Lower leg skin (tissue), 4 donors: ENCODE results near the gene CNKSR3. TPM values are rescaled to one million over a fixed set of nuclear protein-coding genes. Genes with fewer than 3 reads are reported as not detected.
A peak's percentile ranks its signal among the peaks of the same experiment; 100 is the strongest.

Source experiments
- DNase-seq, 2 donors: peaks; one replicate each; pipeline ENCODE4 v3.0.0-alpha.2; 2019; ENCODE audit warnings: low spot score in 2 of 2
- H3K4me3 ChIP-seq: fragments of 200-600 bp; sonication (generic); 2 replicates; pipeline ENCODE4 v1.5.1; 2017; ENCODE audit warnings: mild to moderate bottlenecking, low read depth; ENCODE audit not compliant: poor library complexity, severe bottlenecking
- POLR2A ChIP-seq, 2 donors: fragments of 450-650 bp; IDR thresholded peaks; one replicate each; pipeline ENCODE4 v1.6.1; 2016 to 2017; ENCODE audit warnings: antibody characterized with exemption in 2 of 2, mild to moderate bottlenecking in 1 of 2, moderate library complexity in 1 of 2
- WGBS, 2 donors: methylation state at CpG; one replicate each; pipeline ENCODE4 v1.1.5; 2018; 5-methylcytosine and 5-hydroxymethylcytosine counted together
- intact Hi-C: fragments of 100-400 bp; cut with DNase I; formaldehyde crosslinking; loops from one replicate; pipeline ENCODE4 v1.15.0; 2023; ENCODE audit warnings: low total_unique reads
- total RNA-seq, 4 donors: library from RNA; depleted of rRNA; stranded (reverse); fragments of >200 nt; gene quantifications; one replicate each; pipeline ENCODE4 v1.1.0, GENCODE V29; 2016
- TF ChIP-seq, protein P1 (sequence below), 3 donors: fragments of 450-650 bp; IDR thresholded peaks; one replicate each; pipeline ENCODE4 v1.5.1; 2016; ENCODE audit warnings: antibody characterized with exemption in 3 of 3, mild to moderate bottlenecking in 3 of 3, moderate library complexity in 2 of 3

CNKSR3 gene
- total RNA-seq, 4 donors from 2014 or later: 8.8 to 11.1 (median 9.4) TPM

DNA sequence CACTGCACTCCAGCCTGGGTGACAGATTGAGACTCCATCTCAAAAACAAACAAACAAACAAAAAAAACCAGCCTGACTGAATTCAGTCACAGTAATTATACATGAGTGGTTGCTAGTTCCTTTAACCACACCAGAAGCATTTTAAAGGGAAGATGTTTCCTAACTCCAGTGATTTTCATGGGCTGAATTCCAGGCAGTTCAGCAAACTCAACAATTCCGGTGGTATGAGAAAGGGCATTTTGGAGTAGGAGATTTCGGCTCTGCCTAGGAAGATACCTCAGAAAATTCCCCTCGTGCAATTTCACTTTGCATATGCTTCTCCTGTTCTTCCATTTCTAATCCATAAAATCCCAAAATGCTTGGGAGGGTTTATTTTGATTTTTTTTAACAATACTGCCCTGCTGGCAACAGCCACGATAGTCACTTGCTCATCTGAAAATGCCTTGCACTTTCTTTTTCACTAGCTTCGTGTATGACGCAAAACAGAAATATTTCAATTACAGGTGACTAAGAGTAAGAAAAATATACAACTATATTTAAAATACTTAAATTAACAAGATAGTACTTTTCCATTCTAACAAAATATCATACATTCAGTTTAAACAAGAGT is 105.6 kb downstream of the CNKSR3 start:
- intact Hi-C loops: no loop called here
- no peak overlapping the region for H3K4me3 ChIP-seq
- WGBS, 2 donors: 78 to 85% methylated on average over 6 of the region's 6 CpGs
- no peak for TF ChIP-seq POLR2A (IDR thresholded peaks at IDR 0.05)
- TF ChIP-seq, protein P1, sequence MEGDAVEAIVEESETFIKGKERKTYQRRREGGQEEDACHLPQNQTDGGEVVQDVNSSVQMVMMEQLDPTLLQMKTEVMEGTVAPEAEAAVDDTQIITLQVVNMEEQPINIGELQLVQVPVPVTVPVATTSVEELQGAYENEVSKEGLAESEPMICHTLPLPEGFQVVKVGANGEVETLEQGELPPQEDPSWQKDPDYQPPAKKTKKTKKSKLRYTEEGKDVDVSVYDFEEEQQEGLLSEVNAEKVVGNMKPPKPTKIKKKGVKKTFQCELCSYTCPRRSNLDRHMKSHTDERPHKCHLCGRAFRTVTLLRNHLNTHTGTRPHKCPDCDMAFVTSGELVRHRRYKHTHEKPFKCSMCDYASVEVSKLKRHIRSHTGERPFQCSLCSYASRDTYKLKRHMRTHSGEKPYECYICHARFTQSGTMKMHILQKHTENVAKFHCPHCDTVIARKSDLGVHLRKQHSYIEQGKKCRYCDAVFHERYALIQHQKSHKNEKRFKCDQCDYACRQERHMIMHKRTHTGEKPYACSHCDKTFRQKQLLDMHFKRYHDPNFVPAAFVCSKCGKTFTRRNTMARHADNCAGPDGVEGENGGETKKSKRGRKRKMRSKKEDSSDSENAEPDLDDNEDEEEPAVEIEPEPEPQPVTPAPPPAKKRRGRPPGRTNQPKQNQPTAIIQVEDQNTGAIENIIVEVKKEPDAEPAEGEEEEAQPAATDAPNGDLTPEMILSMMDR (IDR thresholded peaks at IDR 0.05): no peak
- DNase-seq: no peak

DNA sequence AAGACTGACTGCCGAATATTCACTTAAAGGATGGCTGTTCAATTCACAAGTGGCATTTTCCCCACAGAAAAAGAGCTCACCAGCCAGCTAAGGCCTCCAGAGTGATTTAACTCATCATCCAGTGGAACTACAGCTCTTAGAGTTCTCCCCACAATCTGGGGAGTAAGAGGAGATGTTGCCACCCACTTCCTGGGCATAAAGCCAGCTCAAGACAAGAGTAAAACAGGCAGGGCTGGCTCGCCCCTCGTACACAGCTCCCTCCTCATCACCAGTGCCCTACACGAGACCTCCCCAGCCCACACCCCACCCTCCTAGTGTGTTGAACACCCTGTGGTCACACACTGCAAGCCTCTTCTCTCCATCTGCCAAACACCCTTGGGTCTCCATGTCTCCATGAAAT is 106.7 kb downstream of the CNKSR3 start:
- H3K4me3 ChIP-seq: no peak overlapping the region
- TF ChIP-seq, protein P1 (IDR thresholded peaks at IDR 0.05): no peak
- no peak for TF ChIP-seq POLR2A (IDR thresholded peaks at IDR 0.05)
- intact Hi-C loops: no loop called here
- WGBS, 2 donors: 40 to 44% methylated on average over 4 of the region's 4 CpGs
- DNase-seq: peak in 1 of 2 donors; percentile 62

DNA sequence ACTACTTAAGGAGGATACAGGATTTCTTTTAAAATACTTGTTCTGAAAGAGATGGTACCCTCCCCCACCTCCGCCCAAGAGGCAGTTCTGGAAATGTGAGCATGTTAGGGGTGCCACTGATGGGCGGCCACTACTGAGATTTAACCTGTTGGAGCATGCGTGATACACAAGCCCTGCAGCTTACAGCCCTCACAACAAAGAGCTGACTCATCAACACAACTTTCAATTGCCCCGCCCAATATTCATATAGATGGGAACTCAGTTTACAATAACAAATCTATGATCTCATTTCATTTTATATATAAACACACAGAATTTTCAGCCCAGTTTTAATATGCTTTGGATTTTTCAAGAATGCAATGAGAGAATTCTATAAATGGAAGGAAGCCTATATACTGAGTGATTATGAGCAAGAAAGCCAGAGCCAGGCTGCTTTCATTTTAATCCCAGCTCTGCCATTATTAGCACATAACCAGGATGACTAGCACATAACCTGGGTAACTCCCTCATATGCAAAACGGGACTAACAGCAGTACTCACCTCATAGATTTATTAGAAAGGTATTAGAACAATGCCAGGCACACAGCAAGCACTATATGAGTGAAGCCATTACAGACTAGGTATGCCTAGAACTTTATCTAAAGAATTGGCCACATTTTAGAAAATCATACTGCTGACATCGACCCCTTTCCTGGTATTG is 108.3 kb downstream of the CNKSR3 start:
- TF ChIP-seq, protein P1 (IDR thresholded peaks at IDR 0.05): no peak
- TF ChIP-seq POLR2A (IDR thresholded peaks at IDR 0.05): no peak
- intact Hi-C loops: no loop called here
- H3K4me3 ChIP-seq: no peak overlapping the region
- 57 to 64% methylated on average over 6 of the region's 6 CpGs for WGBS, 2 donors
- peak; percentile 25 to 26 for DNase-seq

DNA sequence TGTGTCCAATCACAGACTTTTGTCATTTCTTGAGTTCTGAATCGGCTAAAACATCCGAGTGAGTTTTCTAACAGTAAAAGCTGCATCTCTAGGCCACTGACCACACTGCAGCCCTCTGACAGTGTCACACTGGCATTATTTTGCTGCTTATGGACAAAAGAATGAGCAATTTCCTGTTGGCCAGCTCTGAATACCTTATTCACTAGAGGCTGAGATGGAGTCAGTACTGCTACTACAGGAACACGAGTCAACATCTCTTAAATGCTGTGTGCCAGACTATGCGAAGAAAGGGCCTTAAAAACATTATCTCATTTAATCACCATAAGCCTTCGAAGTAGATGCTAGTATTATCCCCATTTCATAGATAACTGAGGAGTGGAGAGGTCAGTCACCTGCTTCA is 111.4 kb downstream of the CNKSR3 start:
- TF ChIP-seq, protein P1 (IDR thresholded peaks at IDR 0.05): no peak
- no peak for TF ChIP-seq POLR2A (IDR thresholded peaks at IDR 0.05)
- H3K4me3 ChIP-seq: no peak overlapping the region
- intact Hi-C loops: loop anchor here (5.0 kb wide), 1 partner anchor 1147 kb away; no protein-coding TSS in a partner anchor
- WGBS, 2 donors: 79 to 85% methylated on average over 5 of the region's 5 CpGs
- peak in 1 of 2 donors; percentile 0 for DNase-seq

DNA sequence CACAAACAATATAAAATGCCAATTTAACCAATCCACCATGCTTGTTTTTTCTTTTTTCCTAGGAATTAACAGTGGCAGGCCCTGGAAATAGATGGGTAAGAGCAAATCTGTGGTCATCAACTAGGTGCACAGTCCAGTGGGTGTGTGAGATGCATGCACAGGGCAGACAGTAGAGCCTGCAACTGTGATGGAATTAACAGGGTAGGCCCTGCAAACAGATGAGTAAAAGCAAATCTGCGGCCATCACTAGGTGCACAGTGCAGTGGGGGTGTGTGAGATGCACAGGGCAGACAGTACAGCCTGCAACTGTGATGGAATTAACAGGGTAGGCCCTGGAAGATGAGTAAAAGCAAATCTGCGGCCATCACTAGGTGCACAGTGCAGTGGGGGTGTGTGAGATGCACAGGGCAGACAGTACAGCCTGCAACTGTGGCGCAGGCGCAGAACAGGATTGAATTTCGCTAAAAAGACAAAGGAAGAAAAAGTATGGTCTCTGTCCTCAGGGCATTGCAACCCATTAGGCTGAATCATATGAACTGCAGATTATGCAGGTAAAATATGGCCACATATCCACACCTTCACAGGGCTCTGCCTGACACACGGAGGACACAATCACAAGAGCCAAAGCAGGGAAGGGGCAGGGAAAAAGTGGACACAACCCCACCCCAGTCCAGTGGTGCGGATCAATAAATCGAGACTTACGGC is 112.8 kb downstream of the CNKSR3 start:
- 95 to 97% methylated on average over 9 of the region's 9 CpGs for WGBS, 2 donors
- H3K4me3 ChIP-seq: no peak overlapping the region
- no peak for TF ChIP-seq POLR2A (IDR thresholded peaks at IDR 0.05)
- TF ChIP-seq, protein P1 (IDR thresholded peaks at IDR 0.05): no peak
- intact Hi-C loops: loop anchor here (5.0 kb wide), 1 partner anchor 1145 kb away; no protein-coding TSS in a partner anchor
- DNase-seq: no peak
